Colonic mucosa (tissue), 4 donors: Measurements from ENCODE around the gene PHACTR4. TPM values are rescaled to one million over a fixed set of nuclear protein-coding genes. Genes with fewer than 3 reads are reported as not detected.

Experiments
- DNase-seq: peaks from one replicate; pipeline ENCODE4 v3.0.0-alpha.2; 2020
- H3K27ac ChIP-seq: fragments of 200-600 bp; one replicate; pipeline ENCODE4 v1.8.0; 2021
- H3K27me3 ChIP-seq: fragments of 200-600 bp; one replicate; pipeline ENCODE4 v1.8.0; 2021
- H3K36me3 ChIP-seq: fragments of 200-600 bp; one replicate; pipeline ENCODE4 v1.8.0; 2021
- H3K4me1 ChIP-seq: fragments of 200-600 bp; one replicate; pipeline ENCODE4 v1.8.0; 2021; ENCODE audit warnings: mild to moderate bottlenecking
- H3K4me3 ChIP-seq: fragments of 200-600 bp; one replicate; pipeline ENCODE4 v1.8.0; 2021
- H3K9ac ChIP-seq, 2 donors: one replicate each; pipeline ENCODE4 v1.7.0; 2013; ENCODE audit warnings: control low read depth in 2 of 2, low read depth in 2 of 2, low read length in 2 of 2
- H3K9me3 ChIP-seq: fragments of 200-600 bp; one replicate; pipeline ENCODE4 v1.8.0; 2021
- intact Hi-C: fragments of 100-400 bp; cut with DNase I; formaldehyde crosslinking; loops from one replicate; pipeline ENCODE4 v1.14.1; 2022
- total RNA-seq, 2 donors: library from RNA; stranded (reverse); fragmentation: NEBNext Ultra II Directional in 1 of 2; extraction: Animal tissue kit (Norgen Biotek cat#: 25700) in 1 of 2; gene quantifications; one replicate each; pipeline ENCODE4 v1.2.1, GENCODE V29; 2021
- TF ChIP-seq, protein P1 (sequence below): fragments of 200-600 bp; IDR thresholded peaks from one replicate; pipeline ENCODE4 v1.8.0; 2022; ENCODE audit warnings: antibody characterized with exemption, mild to moderate bottlenecking
- donor health status: healthy.
- donor health status: DM: no; HTN: no; CAD: no.
- donor health status: DM: no; HTN: no; CAD: no.

PHACTR4 gene
- total RNA-seq, 2 donors from 2014 or later = 43.1 to 49.8 TPM

DNA sequence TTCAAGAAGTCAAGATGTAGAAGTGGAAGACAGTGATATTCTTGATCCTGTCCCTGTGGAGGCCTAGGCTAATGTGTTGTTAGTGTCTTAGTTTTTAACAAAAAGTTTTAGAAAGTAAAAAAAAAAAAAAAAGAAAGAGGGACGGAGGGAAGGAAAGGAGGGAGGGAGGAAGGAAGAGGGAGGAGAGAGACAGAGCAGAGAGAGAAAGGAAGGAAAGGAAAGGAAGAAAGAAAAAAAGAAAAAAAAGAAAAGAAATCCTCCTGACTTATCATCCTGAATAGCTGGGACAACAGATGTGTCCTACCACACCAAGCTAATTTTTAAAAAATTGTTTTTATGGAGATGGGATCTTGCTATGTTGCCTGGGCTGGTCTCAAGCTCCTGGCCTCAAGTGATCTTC lies 24.6 kb downstream of the PHACTR4 start:
- H3K9ac ChIP-seq = no peak overlapping the region
- TF ChIP-seq, protein P1, sequence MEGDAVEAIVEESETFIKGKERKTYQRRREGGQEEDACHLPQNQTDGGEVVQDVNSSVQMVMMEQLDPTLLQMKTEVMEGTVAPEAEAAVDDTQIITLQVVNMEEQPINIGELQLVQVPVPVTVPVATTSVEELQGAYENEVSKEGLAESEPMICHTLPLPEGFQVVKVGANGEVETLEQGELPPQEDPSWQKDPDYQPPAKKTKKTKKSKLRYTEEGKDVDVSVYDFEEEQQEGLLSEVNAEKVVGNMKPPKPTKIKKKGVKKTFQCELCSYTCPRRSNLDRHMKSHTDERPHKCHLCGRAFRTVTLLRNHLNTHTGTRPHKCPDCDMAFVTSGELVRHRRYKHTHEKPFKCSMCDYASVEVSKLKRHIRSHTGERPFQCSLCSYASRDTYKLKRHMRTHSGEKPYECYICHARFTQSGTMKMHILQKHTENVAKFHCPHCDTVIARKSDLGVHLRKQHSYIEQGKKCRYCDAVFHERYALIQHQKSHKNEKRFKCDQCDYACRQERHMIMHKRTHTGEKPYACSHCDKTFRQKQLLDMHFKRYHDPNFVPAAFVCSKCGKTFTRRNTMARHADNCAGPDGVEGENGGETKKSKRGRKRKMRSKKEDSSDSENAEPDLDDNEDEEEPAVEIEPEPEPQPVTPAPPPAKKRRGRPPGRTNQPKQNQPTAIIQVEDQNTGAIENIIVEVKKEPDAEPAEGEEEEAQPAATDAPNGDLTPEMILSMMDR = no peak
- H3K9me3 ChIP-seq = no peaks in the 10 kb centered on the region
- no peak overlapping the region for H3K27ac ChIP-seq
- H3K4me3 ChIP-seq = no peak overlapping the region
- no peaks in the 10 kb centered on the region for H3K27me3 ChIP-seq
- H3K4me1 ChIP-seq = no peaks in the 10 kb centered on the region
- H3K36me3 ChIP-seq = no peaks in the 10 kb centered on the region
- DNase-seq = no peak
- intact Hi-C loops = no loop called here

DNA sequence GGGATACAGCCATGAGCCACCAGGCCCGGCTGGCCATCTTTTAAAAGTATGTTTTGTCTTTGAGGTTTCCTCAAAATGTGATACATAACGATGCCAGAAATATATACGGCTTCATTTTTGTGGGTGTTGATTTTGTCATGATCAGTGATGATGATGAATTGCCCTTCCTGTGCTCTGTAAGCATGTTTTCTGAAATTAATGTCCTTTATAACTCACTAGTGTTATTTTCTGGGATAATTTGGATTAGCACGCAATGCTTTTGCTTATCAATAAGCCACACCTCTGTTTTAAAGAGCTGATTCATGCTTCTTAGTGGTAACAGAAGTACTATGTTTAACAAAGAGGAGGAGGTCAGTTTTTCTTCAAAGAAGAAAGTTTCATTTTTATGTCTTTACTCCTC lies 25.6 kb downstream of the PHACTR4 start:
- no peak for DNase-seq
- no peaks in the 10 kb centered on the region for H3K36me3 ChIP-seq
- H3K27me3 ChIP-seq = no peaks in the 10 kb centered on the region
- TF ChIP-seq, protein P1 = no peak
- no peak overlapping the region for H3K27ac ChIP-seq
- intact Hi-C loops = no loop called here
- H3K4me1 ChIP-seq = no peaks in the 10 kb centered on the region
- H3K9ac ChIP-seq = peak overlapping the region in 1 of 2 donors; percentile 12
- H3K9me3 ChIP-seq = no peaks in the 10 kb centered on the region
- no peak overlapping the region for H3K4me3 ChIP-seq

DNA sequence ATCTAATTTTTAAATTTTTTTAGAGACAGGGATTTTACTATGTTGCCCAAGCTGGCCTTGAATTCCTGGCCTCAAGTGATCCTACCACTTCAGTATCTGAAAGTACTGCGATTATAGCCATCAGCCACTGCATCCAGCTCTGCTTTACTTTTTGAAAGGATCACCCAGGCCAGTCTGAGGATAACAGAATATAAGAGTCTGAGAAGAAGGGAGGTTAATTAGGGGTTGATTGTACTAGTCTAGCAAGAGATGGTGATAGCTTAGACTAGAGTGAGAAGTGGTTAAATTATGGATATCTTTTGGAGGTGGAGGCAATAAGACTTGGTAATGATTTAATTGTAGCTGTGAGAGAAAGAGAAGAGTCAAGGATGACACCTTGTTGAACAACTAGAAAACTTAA lies 32.2 kb downstream of the PHACTR4 start:
- no peak for DNase-seq
- Histone ChIP-seq H3K27ac (no peak overlapping the region), H3K36me3 (no peaks in the 10 kb centered on the region), H3K4me3 (no peak overlapping the region), H3K4me1 (no peaks in the 10 kb centered on the region), H3K9me3 (no peaks in the 10 kb centered on the region), H3K9ac (no peak overlapping the region), H3K27me3 (no peaks in the 10 kb centered on the region)
- intact Hi-C loops = no loop called here
- TF ChIP-seq, protein P1 = no peak

DNA sequence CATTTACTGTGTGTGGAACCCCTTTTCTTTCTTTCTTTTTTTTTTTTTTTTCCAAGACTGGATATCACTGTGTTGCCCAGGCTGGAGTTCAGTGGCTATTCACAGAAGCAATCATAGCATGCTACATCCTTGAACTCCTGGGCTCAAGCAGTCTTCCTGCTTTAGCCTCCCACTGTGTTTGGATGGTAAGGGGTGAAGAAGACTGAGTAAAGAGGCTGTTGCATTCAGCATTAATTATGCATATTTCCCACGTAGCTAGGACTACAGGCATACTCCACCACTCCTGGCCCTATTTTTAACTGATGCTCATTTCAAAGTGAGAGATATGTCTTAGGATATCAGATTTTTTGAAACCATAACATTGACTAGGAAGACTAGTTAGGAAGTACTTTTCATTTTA lies 39.5 kb downstream of the PHACTR4 start:
- no peak overlapping the region for H3K27ac ChIP-seq
- no peak overlapping the region for H3K4me3 ChIP-seq
- H3K27me3 ChIP-seq = no peaks in the 10 kb centered on the region
- intact Hi-C loops = loop anchor here (5.0 kb wide), 1 partner anchor 193 kb away; no protein-coding TSS in a partner anchor
- TF ChIP-seq, protein P1 = no peak
- no peak for DNase-seq
- H3K4me1 ChIP-seq = no peaks in the 10 kb centered on the region
- no peak overlapping the region for H3K9ac ChIP-seq
- H3K36me3 ChIP-seq = no peaks in the 10 kb centered on the region
- no peaks in the 10 kb centered on the region for H3K9me3 ChIP-seq

DNA sequence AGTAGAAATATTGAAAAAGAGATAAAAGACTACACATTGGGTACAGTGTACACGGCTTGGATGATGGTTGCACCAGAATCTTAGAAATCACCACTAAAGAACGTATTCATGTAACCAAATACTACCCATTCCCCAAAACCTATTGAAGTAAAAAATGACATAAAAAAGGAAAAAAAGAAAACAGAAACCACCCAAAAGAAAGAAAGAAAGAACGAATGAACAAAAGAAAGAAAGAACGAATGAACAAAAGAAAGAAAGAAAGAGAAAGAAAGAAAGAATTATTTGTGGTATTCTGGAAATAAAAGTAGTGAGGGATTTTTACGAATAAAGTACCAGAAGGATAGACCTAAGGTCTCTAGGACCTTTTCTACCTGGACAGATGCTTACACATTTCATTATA lies 42.1 kb downstream of the PHACTR4 start:
- H3K9me3 ChIP-seq = no peaks in the 10 kb centered on the region
- H3K27ac ChIP-seq = no peak overlapping the region
- intact Hi-C loops = no loop called here
- H3K27me3 ChIP-seq = no peaks in the 10 kb centered on the region
- H3K36me3 ChIP-seq = no peaks in the 10 kb centered on the region
- no peak for DNase-seq
- H3K4me3 ChIP-seq = no peak overlapping the region
- no peaks in the 10 kb centered on the region for H3K4me1 ChIP-seq
- TF ChIP-seq, protein P1 = no peak
- no peak overlapping the region for H3K9ac ChIP-seq

DNA sequence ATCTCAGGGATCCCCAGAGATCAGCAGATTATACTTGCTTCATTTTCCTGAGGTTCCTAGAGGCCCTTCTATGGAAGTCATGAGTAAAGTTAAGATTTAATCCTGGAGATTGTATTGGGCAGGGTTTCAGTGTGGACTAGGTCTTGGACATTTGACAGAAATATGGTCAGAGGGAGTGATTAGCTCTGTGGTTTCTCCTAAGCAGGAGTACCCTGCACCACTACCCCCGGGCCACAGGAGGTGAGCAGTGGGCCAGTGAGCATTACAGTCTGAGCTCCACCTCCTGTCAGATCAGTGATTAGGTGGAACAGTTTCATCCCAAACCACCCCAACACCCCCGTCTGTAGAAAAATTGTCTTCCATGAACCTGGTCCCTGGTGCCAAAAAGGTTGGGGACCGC lies 43.2 kb downstream of the PHACTR4 start:
- Histone ChIP-seq H3K4me1 (no peaks in the 10 kb centered on the region), H3K27ac (no peak overlapping the region), H3K9me3 (no peaks in the 10 kb centered on the region), H3K36me3 (no peaks in the 10 kb centered on the region), H3K27me3 (no peaks in the 10 kb centered on the region), H3K9ac (no peak overlapping the region), H3K4me3 (no peak overlapping the region)
- TF ChIP-seq, protein P1 = no peak
- DNase-seq = no peak
- intact Hi-C loops = no loop called here
